Measurements from ENCODE around the gene RAB11FIP4.

RAB11FIP4 gene

GRCh38 chr17:31487648-31488263 lies 96.3 kb downstream of the RAB11FIP4 start:
- peak; percentile 92 for DNase-seq (ENCODE audit: low spot score)

- DNase-seq (ENCODE audit: low spot score) = no peak
Measured at GRCh38 chr17:31488264-31488981, 96.9 kb downstream of the RAB11FIP4 start.

GRCh38 chr17:31488982-31489294 lies 97.5 kb downstream of the RAB11FIP4 start:
- no peak for DNase-seq (ENCODE audit: low spot score)

GRCh38 chr17:31489295-31490018 lies 98.0 kb downstream of the RAB11FIP4 start:
- no peak for DNase-seq (ENCODE audit: low spot score)

- DNase-seq (ENCODE audit: low spot score) = no peak
Measured at GRCh38 chr17:31490019-31490650, 98.7 kb downstream of the RAB11FIP4 start.

GRCh38 chr17:31490671-31491375 lies 99.3 kb downstream of the RAB11FIP4 start:
- no peak for DNase-seq (ENCODE audit: low spot score)

- no peak for DNase-seq (ENCODE audit: low spot score)
Measured at GRCh38 chr17:31491376-31492131, 100.1 kb downstream of the RAB11FIP4 start.

GRCh38 chr17:31492206-31492605 lies 100.7 kb downstream of the RAB11FIP4 start:
- DNase-seq (ENCODE audit: low spot score) = no peak

GRCh38 chr17:31492880-31493655 lies 101.6 kb downstream of the RAB11FIP4 start:
- DNase-seq (ENCODE audit: low spot score) = no peak

- no peak for DNase-seq (ENCODE audit: low spot score)
Measured at GRCh38 chr17:31493656-31494155, 102.2 kb downstream of the RAB11FIP4 start.

GRCh38 chr17:31494259-31495021 lies 103.0 kb downstream of the RAB11FIP4 start:
- no peak for DNase-seq (ENCODE audit: low spot score)

- no peak for DNase-seq (ENCODE audit: low spot score)
Measured at GRCh38 chr17:31495022-31495885, 103.8 kb downstream of the RAB11FIP4 start.

- DNase-seq (ENCODE audit: low spot score) = no peak
Measured at GRCh38 chr17:31496097-31496496, 104.6 kb downstream of the RAB11FIP4 start.

GRCh38 chr17:31496601-31497000 lies 105.1 kb downstream of the RAB11FIP4 start:
- DNase-seq (ENCODE audit: low spot score) = no peak

GRCh38 chr17:31497431-31497830 lies 106.0 kb downstream of the RAB11FIP4 start:
- no peak for DNase-seq (ENCODE audit: low spot score)

- no peak for DNase-seq (ENCODE audit: low spot score)
Measured at GRCh38 chr17:31497994-31498826, 106.7 kb downstream of the RAB11FIP4 start.

- peak; percentile 81 for DNase-seq (ENCODE audit: low spot score)
Measured at GRCh38 chr17:31499771-31500554, 108.5 kb downstream of the RAB11FIP4 start.
